RWPE2 (cell line): Measurements from ENCODE around the gene GPALPP1.

Source experiments
- ATAC-seq: fragments of 200-7000 bp; cut with Tn5 transposase; 3 replicates; pipeline ENCODE4 v1.9.1; 2021; ENCODE audit warnings: low read depth
- DNase-seq: peaks from one replicate; pipeline ENCODE4 v3.0.0-alpha.2; 2020; ENCODE audit warnings: low spot score
- H3K27ac ChIP-seq: fragments of 450-650 bp; 2 replicates; pipeline ENCODE4 v1.5.1; 2017; ENCODE audit warnings: mild to moderate bottlenecking; ENCODE audit not compliant: poor library complexity, severe bottlenecking
- H3K27me3 ChIP-seq: fragments of 250-450 bp; sonication (Bioruptor Pico); 2 replicates; pipeline ENCODE4 v1.5.1; 2021; ENCODE audit warnings: mild to moderate bottlenecking, moderate library complexity; ENCODE audit not compliant: insufficient read depth, poor library complexity, severe bottlenecking
- H3K36me3 ChIP-seq: fragments of 250-450 bp; sonication (Bioruptor Pico); 2 replicates; pipeline ENCODE4 v1.5.1; 2020; ENCODE audit warnings: low read depth, mild to moderate bottlenecking, moderate library complexity
- H3K4me1 ChIP-seq: fragments of 250-450 bp; sonication (Bioruptor Pico); 2 replicates; pipeline ENCODE4 v1.5.1; 2021; ENCODE audit warnings: mild to moderate bottlenecking, moderate library complexity; ENCODE audit not compliant: insufficient read depth, poor library complexity, severe bottlenecking
- H3K4me3 ChIP-seq: fragments of 250-450 bp; sonication (Bioruptor Pico); 2 replicates; pipeline ENCODE4 v1.5.1; 2021; ENCODE audit warnings: mild to moderate bottlenecking, moderate library complexity; ENCODE audit not compliant: severe bottlenecking
- H3K9me3 ChIP-seq: fragments of 250-450 bp; sonication (Bioruptor Pico); 2 replicates; pipeline ENCODE4 v1.5.1; 2021; ENCODE audit warnings: mild to moderate bottlenecking, moderate library complexity; ENCODE audit not compliant: severe bottlenecking
- TF ChIP-seq, protein P1 (sequence below): fragments of 450-650 bp; IDR thresholded peaks from one replicate; pipeline ENCODE4 v1.5.1; 2017; ENCODE audit warnings: mild to moderate bottlenecking, moderate library complexity; ENCODE audit not compliant: poor library complexity, severe bottlenecking

Gene GPALPP1

DNA sequence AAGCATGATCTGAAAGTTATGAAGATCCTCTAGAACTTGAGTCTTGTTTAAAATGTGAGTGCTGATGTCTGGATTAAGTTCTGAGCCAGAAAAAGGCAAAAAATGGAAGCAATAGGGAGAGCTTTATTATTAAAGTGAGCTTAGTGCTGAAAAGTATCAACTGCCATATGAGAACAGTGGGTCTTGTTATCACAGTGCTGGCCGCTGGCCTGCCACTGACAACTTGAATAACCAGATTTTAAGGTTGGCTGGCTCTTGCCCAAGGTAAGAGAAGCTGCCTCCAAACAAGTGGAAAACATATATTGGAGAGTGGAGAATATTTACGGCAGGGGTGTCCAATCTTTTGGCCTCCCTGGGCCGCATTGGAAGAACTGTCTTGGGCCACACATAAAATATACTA lies 33.9 kb upstream of the GPALPP1 start:
- H3K4me3 ChIP-seq, result no peak overlapping the region
- peaks cover 31% of the 10 kb centered on the region for H3K36me3 ChIP-seq
- no peaks in the 10 kb centered on the region for H3K4me1 ChIP-seq
- no peak overlapping the region for H3K27ac ChIP-seq
- ATAC-seq (no peak), DNase-seq (no peak)
- TF ChIP-seq, protein P1, sequence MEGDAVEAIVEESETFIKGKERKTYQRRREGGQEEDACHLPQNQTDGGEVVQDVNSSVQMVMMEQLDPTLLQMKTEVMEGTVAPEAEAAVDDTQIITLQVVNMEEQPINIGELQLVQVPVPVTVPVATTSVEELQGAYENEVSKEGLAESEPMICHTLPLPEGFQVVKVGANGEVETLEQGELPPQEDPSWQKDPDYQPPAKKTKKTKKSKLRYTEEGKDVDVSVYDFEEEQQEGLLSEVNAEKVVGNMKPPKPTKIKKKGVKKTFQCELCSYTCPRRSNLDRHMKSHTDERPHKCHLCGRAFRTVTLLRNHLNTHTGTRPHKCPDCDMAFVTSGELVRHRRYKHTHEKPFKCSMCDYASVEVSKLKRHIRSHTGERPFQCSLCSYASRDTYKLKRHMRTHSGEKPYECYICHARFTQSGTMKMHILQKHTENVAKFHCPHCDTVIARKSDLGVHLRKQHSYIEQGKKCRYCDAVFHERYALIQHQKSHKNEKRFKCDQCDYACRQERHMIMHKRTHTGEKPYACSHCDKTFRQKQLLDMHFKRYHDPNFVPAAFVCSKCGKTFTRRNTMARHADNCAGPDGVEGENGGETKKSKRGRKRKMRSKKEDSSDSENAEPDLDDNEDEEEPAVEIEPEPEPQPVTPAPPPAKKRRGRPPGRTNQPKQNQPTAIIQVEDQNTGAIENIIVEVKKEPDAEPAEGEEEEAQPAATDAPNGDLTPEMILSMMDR, result no peak
- no peaks in the 10 kb centered on the region for H3K27me3 ChIP-seq
- no peaks in the 10 kb centered on the region for H3K9me3 ChIP-seq

- no peaks in the 10 kb centered on the region for H3K27me3 ChIP-seq
- no peak for DNase-seq
- H3K4me1 ChIP-seq, result no peaks in the 10 kb centered on the region
- no peak overlapping the region for H3K4me3 ChIP-seq
- H3K9me3 ChIP-seq, result peaks cover 8% of the 10 kb centered on the region
- ATAC-seq, result no peak
- TF ChIP-seq, protein P1, result no peak
- peaks cover 81% of the 10 kb centered on the region for H3K36me3 ChIP-seq
- H3K27ac ChIP-seq, result no peak overlapping the region
Observed at GRCh38 chr13:44961997-44962396, 27.3 kb upstream of the GPALPP1 start.

- no peak for ATAC-seq
- TF ChIP-seq, protein P1, result no peak
- no peaks in the 10 kb centered on the region for H3K27me3 ChIP-seq
- peaks cover 6% of the 10 kb centered on the region for H3K9me3 ChIP-seq
- H3K27ac ChIP-seq, result no peak overlapping the region
- H3K4me1 ChIP-seq, result no peaks in the 10 kb centered on the region
- peaks cover 75% of the 10 kb centered on the region for H3K36me3 ChIP-seq
- DNase-seq, result no peak
- no peak overlapping the region for H3K4me3 ChIP-seq
Observed at GRCh38 chr13:44967704-44968433, 21.5 kb upstream of the GPALPP1 start.

DNA sequence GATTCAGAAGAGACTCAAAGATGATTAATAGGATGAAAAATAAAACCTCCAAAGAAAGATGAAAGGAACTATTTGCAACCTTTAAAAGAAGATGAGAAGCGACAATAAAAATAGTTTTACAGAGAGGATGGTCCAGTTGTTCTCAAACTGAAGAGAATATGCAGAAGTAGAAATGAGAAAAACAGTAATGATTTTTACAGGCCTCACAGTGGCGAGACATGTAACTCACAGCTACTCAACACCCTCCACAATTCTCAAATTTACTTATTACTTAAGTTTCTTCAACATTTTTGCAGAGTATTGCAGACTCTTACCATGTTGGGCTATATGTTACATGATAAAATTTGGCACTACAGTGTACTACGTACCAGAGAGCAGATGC lies 20.9 kb upstream of the GPALPP1 start:
- DNase-seq (no peak), ATAC-seq (no peak)
- Histone ChIP-seq H3K9me3 (peaks cover 6% of the 10 kb centered on the region), H3K4me1 (no peaks in the 10 kb centered on the region), H3K27ac (no peak overlapping the region), H3K36me3 (peaks cover 71% of the 10 kb centered on the region), H3K4me3 (no peak overlapping the region), H3K27me3 (no peaks in the 10 kb centered on the region)
- TF ChIP-seq, protein P1, result no peak
